Testis (tissue), 2 donors: ENCODE data around the gene SLC7A5.

ENCODE experiments used
- POLR2A ChIP-seq: fragments of 450-650 bp; IDR thresholded peaks from one replicate; pipeline ENCODE4 v1.6.1; 2017; ENCODE audit warnings: antibody characterized with exemption, mild to moderate bottlenecking, moderate library complexity
- TF ChIP-seq, protein P1 (sequence below), 3 experiments: fragments of 450-650 bp in 2 of 3; fragments of 200-600 bp in 1 of 3; sonication (generic) in 1 of 3; IDR thresholded peaks; one replicate each; pipeline ENCODE4 v1.5.1; 2016 to 2019; ENCODE audit warnings: antibody characterized with exemption in 3 of 3, mild to moderate bottlenecking in 2 of 3, moderate library complexity in 1 of 3

DNA sequence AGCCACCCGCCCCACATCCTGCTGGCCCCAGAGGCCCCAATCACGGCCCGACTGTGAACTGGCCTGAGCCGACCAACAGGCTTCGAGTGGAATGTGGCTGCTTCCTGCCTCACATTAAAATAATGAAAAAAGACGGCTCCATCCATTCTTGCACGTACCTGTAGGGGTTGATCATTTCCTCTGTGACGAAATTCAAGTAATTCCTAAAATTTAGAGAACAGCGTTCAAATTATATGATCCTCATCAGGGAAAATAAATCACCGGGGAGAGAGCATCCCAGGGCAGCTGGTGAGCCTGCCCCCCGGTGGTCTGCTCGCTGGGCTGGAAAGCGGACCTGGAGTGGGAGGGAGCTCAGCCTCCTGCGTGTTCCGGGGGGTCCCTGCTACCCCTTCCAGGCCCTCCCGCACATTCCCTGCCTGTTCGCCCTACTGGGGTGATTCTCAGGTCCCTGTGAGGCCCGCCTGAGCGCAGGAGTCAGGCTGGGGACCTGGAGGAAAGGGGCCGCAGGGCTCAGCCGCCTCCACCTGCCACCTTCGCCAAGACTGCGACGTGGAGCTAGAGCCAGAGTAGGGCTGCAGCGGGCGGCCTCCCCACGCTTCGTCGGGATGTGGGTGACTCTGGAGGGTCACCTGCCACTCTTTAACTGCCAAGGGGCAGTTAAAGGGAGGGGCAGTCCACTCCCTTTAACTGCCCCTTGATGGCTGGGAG, 28.9 kb downstream of the SLC7A5 start:
- TF ChIP-seq, protein P1, sequence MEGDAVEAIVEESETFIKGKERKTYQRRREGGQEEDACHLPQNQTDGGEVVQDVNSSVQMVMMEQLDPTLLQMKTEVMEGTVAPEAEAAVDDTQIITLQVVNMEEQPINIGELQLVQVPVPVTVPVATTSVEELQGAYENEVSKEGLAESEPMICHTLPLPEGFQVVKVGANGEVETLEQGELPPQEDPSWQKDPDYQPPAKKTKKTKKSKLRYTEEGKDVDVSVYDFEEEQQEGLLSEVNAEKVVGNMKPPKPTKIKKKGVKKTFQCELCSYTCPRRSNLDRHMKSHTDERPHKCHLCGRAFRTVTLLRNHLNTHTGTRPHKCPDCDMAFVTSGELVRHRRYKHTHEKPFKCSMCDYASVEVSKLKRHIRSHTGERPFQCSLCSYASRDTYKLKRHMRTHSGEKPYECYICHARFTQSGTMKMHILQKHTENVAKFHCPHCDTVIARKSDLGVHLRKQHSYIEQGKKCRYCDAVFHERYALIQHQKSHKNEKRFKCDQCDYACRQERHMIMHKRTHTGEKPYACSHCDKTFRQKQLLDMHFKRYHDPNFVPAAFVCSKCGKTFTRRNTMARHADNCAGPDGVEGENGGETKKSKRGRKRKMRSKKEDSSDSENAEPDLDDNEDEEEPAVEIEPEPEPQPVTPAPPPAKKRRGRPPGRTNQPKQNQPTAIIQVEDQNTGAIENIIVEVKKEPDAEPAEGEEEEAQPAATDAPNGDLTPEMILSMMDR (IDR thresholded peaks at IDR 0.05): no peak
- TF ChIP-seq POLR2A: no peak
